HG03108 (cell line): Measurements from ENCODE around the gene SURF1.
"Not testable (repeated sequence)": the region's sequence is repeated elsewhere in the genome, so short reads cannot be mapped to it uniquely, and the experiment has no call there.

Experiments used
- ATAC-seq: cut with Tn5 transposase; IDR thresholded peaks from one replicate; pipeline ENCODE4 v1.9.1; 2021; ENCODE audit warnings: moderate library complexity; ENCODE audit not compliant: unreplicated experiment

Gene SURF1

DNA sequence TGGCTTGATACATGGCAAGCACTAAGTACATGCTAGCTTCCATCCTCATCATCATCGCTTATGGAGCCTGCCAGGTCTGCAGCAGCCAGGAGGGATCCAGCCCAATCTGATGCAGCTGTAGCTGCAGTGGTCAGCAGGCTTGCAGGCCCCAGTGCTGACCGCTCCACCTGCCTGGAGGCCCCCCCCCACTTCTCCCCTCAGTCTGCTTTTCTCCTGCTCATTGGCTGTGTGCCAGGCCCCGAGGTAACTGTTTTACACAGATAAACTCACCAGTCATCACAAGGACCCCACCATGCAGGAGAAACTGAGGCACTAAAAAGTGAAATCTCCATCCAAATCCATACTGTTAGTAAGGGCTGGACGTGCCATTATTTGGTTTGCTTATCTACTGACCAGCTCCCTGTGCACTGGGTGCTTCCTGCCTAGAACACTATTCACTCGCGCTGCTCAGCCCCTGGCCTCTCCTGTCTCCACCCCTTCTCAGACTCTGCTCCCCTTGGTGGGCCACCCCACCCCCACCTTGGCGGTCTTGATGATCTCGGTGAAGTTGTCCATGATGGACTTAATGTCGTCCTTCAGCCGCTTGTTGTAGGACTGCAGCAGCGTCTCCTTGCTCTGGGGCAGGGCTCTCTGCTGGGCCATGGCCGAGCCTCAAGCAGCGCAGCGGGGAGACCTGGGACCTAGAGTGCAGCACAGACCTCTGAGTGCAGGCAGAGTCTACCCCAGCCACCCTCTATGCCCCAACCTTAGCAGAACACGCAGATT lies 10.1 kb downstream of the SURF1 start:
- ATAC-seq = no peak

DNA sequence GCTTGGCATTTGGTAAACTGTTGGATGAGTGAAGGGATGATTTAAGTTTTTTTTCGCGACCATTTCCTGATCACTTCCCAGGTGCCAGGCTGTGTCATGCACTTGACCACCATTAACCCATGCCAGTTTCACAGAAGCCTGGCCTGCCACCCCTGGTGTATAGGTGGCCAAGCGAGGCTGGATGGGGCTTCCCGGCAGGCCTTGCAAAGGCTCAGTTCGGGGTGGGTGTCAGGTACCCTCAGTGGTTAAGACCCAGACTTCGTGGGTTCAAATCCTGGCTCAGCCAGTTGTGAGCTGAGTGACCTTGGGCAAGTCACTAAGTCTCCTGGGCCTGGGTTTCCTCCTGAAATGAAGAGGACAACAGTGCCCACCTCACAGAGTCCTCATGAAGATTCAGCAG lies 10.7 kb downstream of the SURF1 start:
- ATAC-seq = no peak

DNA sequence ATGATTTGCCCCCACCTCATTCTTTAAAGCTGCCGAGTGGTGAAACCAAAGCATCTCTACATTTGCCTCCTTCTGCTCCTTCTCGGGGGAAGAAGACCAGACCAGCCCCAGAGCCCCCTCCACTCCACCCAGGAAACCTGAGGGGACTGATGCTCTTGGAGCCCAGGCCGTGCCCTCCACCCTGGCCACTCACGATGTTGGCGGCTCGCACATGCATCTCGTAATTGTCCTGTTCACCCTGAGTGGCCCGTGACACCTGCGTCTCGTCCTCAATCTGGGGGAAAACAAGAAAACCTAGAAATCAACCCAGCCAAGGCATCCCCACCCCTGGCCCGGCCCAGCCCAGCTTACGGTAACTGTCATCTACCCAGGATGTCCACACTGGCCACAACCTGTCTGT lies 11.3 kb downstream of the SURF1 start:
- no peak for ATAC-seq

DNA sequence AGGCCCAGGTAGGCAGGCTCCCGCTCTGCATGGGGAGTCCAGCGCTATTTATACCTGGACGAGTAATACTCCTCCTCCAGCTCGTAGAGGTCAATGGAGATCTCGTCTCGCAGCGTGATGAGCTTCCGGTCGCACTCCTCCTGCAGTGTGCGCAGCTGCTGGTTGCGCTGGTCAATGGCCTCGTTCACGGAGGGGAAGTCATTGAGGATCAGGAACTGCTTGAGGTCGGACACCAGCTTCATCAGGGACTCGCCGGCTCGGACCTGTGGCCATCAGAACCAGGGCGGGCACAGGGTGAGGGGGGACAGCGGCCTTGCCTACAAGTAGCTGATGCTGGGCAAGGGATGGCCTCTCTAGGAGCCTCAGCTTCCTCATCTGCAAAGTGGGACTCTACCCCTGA lies 12.2 kb downstream of the SURF1 start:
- no peak for ATAC-seq

DNA sequence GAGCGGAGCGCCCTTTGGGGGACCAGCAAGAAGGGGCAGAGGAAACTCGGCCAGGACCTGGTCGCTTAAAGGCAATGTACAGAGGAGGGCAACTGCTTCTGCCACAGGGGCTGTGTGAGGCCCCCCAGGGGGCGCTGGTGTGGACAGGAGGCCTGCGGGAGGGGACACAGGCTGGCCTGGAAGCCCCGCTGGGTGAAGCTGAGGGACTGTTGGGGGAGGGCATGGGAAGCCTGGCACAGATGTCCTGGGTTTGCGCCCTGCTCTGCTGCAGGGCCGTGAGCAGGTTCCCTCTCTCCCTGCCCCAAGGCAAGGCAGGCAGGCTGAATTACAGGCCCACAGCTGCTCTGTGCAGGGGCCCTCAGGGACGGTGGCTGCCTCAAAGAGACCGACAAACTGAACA lies 13.7 kb downstream of the SURF1 start:
- ATAC-seq = no peak

DNA sequence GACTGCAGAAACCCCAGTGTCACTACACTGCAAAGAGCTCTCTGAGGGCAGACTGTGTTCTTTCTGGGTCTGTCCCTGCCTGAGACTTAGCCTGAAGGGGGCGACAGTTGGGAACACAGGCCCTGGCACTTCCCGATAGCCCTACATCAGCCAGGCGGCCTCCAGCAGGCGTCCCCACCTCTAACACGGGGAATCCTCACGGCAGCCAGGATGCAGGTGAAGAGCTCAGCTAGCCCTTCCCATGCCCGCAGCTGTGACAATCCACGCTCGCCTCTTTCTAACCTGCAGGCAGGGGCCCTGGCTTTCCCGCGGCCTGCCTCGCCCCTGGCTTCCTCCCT lies 14.2 kb downstream of the SURF1 start:
- no peak for ATAC-seq

DNA sequence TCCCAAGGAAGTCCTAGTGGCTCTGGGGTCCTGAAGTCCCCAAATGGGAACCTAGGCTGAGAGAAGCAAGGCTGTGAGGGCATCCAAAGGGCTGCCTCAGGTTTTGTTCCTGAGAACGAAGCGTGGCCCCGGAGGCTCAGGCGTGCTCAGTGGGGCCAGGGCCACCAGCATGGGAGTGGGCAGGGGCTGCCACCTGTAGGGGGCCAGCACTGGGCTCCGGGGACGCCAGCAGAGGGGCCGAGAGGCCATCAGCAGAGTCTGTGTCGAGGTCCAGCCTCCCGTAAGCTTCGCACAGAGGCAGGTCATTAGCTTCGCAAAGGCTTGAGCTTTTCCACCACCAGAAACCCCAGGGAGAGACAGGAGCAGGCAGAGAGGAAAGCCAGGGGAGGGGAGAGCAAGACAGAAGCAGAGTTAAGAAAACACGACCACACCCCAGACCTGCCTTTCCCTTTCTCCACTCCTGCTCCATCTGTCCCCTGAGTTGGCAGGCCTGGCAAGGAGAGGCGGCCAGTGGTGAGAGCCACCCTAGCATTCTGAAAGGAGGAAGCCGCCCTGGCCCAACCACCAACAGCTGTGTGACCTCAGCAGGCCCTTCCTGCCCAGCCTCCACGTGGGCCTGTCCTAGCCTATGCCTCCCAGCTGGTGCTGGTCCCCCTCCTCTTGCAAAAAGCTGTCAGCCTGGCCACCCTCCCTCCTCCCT lies 14.8 kb downstream of the SURF1 start:
- ATAC-seq = no peak

DNA sequence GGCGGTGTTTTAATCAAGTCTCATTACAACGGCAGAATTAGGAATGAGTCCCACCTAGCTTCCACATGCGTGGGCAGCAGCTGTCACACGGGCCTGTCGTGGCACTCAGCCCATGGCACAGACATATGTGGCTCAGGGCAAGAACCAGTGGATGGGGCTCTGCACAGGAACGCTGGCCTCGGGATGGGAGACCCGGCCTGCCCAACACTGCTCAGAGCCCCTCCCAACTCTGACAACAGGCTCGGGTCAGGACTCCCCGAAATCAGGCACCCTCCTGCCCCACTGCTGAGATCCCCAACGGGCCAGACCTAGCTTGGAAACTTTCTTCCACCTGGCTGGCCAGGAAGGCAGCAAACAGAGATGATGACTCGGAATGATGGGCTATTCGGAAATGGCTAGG lies 15.4 kb downstream of the SURF1 start:
- ATAC-seq = no peak

DNA sequence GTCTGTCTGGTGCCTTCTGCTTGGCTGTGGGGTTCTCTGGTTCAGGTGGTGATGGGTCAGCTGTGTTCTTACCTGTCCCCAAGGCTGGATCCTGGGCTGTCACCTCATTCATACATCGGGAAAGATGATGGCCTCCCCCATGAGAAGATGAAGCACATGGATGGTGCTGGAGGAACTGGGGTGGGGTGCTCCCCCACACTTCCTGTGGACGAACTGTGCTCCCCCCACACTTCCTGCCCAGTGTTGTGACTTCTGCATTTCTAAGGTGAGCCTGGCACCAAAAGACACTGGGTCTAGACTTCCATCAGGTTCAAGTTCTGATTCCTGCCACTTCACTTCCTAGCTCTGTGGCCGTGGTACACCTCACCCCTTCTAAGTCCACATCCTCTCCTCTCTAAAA lies 16.0 kb downstream of the SURF1 start:
- no peak for ATAC-seq

DNA sequence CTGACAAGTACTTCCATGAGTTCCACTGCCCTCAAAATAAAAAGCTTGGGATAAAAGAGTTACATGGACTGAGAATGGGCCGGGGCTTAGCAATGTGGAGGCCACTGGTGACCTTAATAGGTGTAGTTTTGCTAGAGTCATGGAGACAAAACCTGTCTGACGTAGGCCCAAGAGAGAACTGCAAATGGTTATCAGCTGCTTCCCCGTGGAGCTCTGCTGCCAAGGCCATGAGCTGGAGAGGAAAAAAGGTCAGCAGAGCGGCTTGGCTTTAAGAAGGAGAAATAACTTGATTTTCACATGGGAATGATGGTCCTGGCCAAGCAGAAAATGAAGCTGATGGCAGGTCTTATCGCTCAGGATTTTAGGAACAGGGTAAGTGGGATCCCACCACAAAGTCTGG lies 16.6 kb downstream of the SURF1 start:
- ATAC-seq = no peak

DNA sequence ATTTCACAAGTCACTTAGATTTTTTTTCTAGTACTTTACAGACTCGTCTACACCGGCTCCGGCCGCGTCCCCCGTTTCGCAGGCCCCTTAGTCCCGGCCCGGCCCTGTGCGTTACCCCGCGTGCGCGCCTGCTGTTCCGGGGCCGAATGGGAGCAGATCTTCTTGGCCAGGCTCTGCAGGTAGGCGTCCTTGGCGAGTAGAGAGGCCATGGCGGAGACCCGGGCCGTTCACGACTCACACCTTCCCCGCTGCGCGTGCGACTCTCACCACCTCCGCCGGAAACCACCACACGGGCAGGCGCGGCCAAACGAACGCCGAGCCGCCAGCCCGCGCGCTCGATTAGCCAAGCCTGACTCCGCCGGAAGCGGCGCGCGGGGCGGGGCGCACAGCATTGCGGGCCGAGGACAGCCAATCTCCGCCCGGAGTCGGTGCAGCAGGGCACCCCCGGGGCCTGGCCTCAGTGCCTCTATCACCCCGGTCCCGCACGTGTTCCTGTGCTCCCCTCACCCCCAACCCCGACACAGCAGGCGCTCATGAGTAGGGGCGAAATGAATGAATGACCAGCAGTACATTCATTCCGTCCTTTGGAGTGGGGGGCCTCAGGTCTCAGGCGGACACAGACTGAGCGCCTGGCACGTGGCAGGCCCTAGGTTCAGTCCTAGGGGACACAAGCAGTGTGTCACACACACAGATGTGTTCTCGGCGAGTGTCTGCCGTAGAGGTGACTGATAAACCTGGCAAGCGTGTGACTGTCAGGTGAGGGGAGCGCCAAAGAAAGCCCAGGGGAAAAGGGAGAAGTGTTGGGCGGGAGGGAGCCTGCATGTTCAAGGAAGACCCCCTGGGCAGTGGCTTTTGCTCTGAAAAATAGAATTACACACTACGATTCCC lies 20.1 kb downstream of the SURF1 start, which contains the start of gene SURF6:
SURF6 (minus strand) TSS at position 265 of the 888 bp plus-strand sequence; CDS start at position 209, 56 bp downstream.
- ATAC-seq = peak; percentile 76

DNA sequence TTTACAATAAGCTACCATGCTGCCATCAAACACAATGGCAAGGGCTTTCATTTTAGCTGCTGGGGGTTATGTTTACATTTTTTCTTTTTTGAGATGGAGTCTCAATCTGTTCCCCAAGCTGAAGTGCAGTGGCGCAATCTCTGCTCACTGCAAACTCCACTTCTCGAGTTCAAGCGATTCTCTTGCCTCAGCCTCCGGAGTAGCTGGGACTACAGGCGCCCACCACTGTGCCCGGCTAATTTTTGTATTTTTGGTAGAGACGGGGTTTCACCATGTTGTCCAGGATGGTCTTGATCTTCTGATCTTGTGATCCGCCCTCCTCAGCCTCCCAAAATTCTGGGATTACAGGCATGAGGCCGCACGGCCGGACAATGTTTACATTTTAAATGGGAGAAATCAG lies 21.4 kb downstream of the SURF1 start:
- not testable (repeated sequence) for ATAC-seq

DNA sequence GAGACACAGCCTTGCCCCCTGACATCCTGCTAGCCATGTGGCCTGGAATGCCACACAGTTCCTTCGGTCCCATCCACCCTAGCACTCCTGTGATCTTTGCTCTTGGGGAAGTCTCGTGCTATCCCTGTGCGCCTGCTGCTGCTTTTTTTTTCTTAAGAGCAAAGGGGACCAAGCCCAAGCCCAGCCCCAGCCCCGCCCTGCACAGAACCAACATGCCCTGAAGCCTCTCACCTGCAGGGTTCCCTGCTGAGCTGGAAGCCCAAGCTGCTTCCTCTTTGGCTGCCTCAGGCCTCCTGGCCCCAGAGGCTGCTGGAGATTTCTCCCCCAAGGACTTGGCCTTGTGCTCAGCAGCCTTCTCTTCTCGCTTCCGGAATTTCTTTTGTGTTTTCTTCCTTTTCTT lies 22.1 kb downstream of the SURF1 start:
- ATAC-seq = no peak

DNA sequence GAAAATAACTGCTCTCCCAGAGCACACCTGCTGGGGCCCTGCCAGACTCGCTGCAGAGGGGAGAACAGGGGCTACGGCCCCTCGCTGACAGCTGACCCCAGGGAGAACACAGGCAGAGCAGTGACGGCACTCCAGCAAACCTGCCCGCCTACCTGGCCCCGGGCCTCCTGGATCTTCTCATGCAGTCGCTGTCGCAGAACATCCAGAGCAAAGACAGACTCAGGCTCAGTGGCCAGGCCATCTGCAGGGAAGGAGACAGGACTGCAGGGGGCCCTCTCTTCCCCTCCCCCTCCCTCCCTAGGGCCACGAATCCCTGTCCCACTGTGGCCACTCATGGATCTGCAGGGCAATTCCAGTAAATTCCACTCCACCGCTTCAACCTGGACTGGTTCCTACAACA lies 22.7 kb downstream of the SURF1 start:
- ATAC-seq = no peak

DNA sequence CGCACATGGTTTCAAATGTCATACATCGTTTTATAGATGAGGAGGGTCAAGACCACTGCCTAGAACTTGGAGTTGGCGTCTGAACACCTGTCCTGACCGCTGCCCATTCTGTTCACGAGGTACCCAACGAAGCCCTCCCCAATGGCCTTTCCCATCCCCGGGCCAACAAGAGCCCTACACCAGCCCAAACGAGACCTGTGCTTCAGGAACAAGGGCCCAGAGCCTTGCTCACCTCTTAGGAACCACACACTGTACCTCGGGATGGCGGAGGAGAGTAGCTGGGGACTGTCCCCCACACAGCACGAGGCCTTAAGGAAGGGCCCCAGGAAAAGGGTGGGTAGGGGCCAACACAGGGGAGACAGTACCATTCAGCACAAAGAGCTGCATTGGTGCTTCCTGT lies 23.3 kb downstream of the SURF1 start:
- no peak for ATAC-seq

DNA sequence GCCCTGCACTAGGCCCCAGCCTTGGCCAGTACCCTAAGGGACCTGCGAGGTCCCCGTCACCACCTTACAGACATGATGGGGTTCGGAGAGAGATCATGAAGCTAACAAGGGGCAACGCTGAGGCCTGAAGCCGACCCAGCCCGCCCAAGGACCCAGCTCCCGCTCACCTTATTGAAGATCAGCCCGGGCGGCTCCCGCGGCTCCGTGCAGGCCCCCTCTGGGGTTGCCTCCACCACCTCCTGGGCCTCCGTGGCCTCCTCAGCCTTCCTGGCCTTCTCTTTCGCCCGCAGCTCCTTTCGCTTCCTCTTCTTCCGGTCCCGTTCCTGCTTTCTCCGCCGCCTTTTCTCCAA lies 23.9 kb downstream of the SURF1 start:
- ATAC-seq = no peak

DNA sequence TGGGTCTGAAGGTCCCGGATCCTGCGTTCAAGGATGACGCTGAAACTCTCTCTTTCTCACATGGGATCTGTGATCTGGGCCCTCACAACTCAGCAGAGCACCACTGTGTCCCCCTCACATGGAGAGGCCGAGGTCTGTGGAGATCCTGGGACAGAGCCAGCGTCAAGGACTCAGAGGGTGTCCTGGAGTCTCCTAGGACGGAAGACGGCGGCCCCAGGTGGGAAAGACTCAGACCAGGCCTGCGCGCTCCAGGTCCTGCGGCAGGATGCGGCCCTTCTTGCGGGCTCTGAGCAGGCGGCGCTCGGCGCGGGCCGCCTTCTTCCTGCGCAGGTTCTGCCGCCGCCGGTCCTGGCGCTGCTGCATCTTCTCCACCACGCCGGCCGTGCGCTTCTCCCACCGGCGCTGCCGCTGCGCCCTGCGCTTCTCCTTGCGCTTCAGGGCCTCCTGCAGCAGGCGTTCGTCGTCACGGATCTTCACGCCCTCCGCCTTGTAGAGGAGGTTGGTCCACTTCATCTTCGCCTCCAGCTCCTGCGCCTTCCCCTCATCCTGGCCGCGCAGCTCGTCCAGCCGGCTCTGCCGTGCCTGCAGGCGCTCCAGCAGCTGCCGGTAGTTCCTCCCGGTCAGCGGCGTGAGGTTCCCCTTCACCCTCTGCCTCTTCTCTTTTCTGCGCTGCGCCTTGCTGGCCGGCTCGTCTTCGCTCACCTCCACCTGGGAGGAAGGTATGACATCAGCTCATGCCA lies 24.5 kb downstream of the SURF1 start:
- ATAC-seq = no peak

DNA sequence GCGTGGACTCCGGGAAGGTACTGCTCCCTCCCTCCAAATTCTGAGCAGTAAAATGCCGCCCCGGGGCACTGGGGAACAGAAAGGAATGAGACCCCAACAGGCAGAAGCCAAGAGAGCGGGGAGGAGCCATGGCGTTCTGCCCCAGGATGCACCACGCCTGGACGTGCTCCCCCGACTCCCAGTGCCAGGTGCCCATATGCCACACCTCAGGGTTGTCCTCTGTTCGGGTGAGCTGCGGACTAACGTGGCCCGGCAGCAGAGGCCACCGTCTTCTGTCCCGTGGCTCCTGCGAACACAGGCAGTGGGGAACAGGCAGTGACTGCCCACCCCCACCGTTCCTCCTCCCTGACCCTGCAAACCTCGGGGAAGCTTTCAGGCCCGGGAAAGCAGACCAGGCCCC lies 25.1 kb downstream of the SURF1 start:
- ATAC-seq = no peak

DNA sequence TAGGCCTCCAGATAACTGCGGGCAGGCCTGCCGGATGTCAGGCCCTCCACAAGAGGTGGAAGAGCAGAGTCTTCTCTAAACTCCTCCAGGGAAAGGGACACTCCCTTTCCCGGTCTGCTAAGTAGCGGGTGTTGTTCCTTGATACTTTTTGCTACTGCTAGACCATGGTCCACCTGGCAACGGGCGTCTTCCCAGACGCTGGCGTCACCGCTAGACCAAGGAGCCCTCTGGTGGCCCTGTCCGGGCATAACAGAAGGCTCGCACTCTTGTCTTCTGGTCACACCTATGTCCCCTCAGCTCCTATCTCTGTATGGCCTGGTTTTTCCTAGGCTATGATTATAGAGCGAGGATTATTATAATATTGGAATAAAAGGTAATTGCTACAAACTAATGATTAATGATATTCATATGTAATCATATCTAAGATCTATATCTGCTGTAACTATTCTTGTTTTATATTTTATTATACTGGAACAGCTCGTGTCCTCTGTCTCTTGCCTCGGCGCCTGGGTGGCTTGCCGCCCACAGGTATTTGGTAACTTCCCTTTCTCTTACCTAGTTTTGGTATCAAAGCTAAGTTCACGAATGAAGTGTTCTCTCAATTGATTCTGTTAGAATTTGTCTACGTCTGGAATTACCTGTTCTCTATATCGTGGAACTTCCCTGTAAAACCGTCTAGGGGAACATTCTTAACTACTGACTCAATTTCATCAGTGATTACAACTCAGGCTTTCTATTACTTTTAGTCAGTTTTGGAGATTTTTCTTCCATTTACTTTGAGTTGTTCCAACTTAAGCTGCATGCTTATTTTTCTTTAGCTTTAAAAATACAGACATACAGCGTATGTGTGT lies 26.8 kb downstream of the SURF1 start:
- ATAC-seq = not testable (repeated sequence)

DNA sequence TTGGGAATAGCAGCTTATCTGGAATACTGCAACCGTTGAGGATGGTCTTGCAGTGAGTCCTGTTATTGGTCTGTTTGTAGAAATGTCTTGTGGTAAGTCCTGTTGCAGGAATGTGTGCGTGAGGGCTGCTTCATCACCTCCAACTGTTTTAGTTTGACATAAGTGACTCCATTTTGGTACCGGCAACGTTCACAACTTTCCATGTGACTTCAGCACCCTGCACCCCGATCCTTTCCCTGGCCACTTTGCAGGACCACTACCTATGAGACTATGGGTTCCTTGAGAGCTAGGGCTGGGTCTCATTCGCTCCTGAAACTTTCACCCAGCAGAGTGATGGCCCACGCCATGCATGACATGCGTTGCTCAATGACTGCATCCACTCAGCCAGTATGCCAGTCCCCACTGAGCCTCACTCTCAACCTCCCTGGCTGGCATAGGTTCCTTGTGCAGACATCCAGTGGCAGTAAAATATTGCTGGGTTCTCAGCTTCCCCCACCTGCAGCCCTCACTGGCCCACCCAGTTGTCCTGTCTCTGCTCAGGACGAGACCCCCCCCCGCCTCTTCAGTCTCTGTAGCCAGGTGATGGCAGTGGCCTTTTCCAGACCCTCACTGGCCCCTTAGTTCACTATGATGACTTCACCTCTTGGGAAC lies 28.3 kb downstream of the SURF1 start:
- ATAC-seq = no peak
